Prostate gland (tissue), 2 donors: ENCODE measurements around the gene PSKH1.

ENCODE experiments used
- POLR2A ChIP-seq: fragments of 450-650 bp; IDR thresholded peaks from one replicate; pipeline ENCODE4 v1.6.1; 2016; ENCODE audit warnings: antibody characterized with exemption, mild to moderate bottlenecking
- TF ChIP-seq, protein P1 (sequence below), 4 experiments: fragments of 200-600 bp in 2 of 4; fragments of 450-650 bp in 2 of 4; sonication (generic) in 2 of 4; IDR thresholded peaks; 1 replicate in 3 of 4; 2 replicates in 1 of 4; pipeline ENCODE4 v1.5.1; 2016 to 2019; ENCODE audit warnings: antibody characterized with exemption in 4 of 4, mild to moderate bottlenecking in 2 of 4, moderate library complexity in 2 of 4

DNA sequence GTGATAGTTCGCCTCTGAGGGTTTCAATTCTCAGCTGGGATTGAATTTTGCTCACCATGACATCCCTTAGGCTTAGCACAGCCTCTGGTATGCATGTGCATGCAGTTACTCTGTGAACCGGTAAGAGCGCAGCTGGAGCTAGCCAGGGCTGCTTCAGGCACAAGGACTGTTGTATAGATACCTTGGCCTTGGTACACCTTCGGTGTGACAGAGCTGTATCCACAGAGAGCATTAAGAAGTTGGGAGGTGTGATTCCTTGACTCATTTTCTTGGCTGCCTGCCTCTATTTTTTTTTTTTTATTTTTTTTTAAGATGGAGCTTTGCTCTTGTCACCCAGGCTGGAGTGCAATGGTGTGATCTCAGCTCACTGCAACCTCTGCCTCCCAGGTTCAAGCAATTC lies 48.6 kb upstream of the PSKH1 start:
- TF ChIP-seq, protein P1, sequence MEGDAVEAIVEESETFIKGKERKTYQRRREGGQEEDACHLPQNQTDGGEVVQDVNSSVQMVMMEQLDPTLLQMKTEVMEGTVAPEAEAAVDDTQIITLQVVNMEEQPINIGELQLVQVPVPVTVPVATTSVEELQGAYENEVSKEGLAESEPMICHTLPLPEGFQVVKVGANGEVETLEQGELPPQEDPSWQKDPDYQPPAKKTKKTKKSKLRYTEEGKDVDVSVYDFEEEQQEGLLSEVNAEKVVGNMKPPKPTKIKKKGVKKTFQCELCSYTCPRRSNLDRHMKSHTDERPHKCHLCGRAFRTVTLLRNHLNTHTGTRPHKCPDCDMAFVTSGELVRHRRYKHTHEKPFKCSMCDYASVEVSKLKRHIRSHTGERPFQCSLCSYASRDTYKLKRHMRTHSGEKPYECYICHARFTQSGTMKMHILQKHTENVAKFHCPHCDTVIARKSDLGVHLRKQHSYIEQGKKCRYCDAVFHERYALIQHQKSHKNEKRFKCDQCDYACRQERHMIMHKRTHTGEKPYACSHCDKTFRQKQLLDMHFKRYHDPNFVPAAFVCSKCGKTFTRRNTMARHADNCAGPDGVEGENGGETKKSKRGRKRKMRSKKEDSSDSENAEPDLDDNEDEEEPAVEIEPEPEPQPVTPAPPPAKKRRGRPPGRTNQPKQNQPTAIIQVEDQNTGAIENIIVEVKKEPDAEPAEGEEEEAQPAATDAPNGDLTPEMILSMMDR (IDR thresholded peaks at IDR 0.05), result no peak
- TF ChIP-seq POLR2A, result no peak
